HG03378 (cell line): ENCODE data around the gene GNMT.
"Not testable (repeated sequence)": the region's sequence is repeated elsewhere in the genome, so short reads cannot be mapped to it uniquely, and the experiment has no call there.

Source experiments
- ATAC-seq: cut with Tn5 transposase; IDR thresholded peaks from one replicate; pipeline ENCODE4 v1.9.1; 2021; ENCODE audit warnings: mild to moderate bottlenecking, moderate library complexity; ENCODE audit not compliant: unreplicated experiment

Gene GNMT

DNA sequence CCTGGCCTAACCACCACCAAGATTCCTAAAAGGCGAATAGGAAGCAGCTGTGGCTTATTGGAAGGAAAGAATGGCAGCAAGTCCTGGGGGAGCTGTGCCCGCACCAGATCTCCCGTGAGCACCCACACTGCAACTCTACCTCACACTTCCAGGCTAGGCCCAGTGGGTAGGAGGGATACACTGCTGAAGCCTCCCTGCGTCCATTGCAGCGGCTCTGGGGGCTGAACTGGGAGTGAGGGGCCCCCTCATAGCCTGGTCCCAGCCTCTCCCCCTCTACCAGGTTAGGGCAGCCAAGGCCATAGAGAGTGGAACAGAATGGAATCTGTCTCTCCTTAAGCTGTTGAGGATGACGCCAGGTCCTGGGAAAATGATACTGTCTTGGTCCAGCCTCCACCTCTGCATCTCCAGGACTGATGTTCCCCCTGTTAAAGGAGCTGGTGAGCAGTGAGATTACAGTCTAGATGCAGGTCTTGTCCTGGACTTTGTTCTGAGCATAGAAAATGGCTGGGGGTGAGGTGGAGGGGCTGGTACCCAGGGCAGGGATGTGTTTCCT, 20.0 kb upstream of the GNMT start:
- ATAC-seq = no peak

DNA sequence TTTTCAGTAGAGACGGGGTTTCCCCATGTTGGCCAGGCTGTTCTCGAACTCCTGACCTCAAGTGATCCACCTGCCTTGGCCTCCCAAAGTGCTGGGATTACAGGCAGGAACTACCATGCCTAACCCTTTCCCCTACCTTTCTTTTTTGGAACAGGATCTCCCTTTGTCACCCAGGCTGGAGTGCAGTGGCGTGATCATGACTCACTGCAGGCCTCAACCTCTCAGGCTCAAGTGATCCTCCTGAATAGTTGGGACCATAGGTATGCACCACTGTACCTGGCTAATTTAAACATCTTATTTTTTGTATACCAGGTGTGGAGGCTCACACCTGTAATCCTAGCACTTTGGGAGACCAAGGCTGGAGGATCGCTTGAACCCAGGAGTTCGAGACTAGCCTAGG, 19.2 kb upstream of the GNMT start:
- not testable (repeated sequence) for ATAC-seq

DNA sequence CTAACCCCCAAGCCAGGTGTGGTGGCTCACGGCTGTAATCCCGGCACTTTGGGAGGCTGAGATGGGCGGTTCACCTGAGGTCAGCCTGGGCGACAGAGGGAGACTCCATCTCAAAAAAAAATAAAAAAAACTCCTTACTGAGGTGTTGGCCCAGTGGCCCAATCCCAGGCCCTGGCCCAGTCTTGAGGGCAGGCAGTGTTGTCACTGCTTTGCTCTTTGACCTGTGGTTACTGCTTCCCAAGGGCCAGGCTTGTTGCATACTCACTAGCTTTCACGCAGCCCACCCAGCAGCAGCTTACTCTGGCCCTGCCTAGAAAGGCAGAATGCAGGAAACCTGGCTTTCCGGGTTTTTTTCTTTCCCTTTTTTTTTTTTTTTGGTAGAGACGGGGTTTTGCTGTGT, 18.1 kb upstream of the GNMT start:
- ATAC-seq = no peak

DNA sequence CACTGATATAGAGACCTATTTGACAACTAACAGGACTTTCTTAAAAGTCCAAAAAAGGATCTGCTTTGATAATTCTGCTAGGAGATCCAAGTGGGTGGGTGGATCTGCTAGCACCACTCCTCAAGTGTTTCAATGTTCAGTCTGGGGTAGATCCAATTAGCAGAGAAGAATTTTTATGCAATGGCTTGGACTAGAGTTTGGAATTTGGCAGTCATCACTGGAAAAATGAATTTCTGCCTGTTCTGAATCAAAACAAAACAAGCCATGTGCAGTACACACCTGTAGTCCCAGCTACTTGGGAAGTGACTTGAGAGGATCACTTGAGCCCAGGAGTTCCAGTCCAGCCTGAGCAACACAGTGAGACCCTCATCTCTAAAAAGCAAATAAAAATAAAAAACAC, 12.6 kb upstream of the GNMT start:
- ATAC-seq = no peak

DNA sequence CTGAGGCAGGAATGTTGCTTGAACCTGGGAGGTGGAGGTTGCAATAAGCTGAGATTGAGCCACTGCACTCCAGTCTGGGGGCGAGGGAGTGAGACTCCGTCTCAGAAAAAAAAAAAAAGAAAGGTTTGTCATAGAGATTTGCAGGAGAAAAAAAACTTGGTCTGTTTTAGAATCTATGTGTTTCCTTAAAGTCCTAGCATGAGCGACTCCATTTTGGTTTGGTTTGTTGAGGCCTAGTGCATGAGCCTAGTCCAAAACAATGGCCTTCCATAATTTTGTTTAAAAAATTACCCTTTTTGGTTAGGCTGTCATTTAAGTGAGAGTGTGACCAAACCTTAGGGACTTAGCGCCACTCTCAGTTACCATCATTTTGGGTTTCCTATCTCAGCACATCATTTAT, 8.2 kb upstream of the GNMT start:
- no peak for ATAC-seq

DNA sequence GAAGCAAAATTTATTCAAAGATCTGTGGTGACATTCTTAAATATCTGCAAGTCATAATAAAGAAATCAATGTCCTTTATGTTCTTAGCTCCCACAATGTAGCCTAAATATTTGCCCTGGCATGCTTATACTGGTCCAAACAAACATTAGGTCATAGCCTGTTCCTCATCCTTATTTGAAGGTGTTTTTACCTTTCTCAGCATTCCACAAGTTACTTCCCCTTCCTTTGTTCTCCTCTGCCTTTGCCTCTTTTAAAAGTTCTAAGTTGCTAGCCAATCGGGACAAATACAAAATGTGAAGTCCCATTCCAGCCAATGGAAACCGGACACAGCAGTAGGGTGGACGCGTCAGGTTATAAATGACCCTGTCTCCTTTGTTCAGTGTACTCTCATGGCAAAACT, 6.1 kb upstream of the GNMT start:
- not testable (repeated sequence) for ATAC-seq

DNA sequence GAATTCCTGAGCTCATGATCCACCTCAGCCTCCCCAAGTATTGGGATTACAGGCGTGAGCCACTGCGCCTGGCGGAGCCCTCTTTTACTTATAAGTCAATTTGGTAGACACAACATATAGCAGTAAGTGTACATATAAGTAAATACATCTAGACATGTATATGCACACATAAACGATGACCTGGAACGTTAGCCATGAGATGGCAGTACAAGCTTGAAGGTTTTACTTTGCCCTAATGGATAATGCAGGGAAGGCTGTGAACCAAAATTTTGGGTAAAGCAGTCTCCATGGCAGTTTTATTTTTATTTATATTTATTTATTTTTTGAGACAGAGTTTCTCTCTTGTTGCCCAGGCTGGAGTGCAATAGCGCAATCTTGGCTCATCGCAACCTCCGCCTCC, 2.4 kb upstream of the GNMT start:
- no peak for ATAC-seq

DNA sequence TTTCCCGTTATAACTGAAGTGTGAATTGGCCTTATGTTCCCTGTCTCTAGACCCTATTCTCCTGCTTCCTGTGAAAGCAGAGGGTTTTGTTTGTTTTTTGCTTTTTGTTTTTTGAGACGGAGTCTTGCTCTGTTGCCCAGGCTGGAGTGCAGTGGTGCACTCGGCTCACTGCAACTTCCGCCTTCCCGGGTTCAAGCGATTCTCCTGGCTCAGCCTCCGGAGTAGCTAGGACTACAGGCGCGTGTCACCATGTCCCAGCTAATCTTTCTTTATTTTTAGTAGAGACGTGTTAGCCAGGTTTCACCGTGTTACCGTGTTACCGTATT, 674 bp upstream of the GNMT start:
- ATAC-seq = no peak

DNA sequence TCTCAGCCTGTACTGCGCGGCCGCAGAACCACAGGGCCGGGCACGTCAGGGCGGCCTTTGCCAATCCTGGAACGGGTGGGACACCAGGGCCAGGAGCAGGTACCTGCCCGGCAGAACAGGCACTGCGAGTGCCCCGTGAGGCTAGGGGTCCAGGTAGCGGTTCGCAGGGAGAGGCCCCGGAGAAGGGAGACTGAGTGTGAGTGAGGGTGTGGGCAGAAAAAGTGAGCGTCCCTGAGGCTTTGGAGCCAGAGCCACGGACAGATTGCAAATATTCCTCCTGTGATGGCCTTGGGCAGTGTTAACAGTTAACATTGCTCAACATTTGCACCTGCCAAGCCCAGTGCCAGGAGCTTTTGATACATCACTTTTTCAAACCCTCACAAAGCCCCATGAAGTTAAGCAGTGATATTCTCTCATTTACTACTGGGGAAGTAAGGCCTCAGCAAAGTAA, 491 bp downstream of the GNMT start:
- ATAC-seq = no peak

DNA sequence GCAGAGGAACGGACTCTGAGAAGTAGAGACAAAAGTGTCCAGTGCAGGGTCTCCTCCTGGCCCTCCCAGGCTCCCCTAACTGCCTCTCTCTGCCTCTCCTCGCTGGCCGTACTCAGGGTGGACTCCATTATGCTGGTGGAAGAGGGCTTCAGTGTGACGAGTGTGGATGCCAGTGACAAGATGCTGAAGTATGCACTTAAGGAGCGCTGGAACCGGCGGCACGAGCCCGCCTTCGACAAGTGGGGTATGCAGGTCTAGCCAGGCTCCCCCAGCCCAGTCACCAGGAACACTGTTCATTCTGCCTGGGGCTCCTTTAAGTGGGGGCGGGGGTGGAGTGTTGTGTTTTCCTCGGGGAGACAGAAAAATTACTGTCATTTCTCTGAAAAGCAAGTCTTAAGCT, 1.5 kb downstream of the GNMT start:
- ATAC-seq = no peak

DNA sequence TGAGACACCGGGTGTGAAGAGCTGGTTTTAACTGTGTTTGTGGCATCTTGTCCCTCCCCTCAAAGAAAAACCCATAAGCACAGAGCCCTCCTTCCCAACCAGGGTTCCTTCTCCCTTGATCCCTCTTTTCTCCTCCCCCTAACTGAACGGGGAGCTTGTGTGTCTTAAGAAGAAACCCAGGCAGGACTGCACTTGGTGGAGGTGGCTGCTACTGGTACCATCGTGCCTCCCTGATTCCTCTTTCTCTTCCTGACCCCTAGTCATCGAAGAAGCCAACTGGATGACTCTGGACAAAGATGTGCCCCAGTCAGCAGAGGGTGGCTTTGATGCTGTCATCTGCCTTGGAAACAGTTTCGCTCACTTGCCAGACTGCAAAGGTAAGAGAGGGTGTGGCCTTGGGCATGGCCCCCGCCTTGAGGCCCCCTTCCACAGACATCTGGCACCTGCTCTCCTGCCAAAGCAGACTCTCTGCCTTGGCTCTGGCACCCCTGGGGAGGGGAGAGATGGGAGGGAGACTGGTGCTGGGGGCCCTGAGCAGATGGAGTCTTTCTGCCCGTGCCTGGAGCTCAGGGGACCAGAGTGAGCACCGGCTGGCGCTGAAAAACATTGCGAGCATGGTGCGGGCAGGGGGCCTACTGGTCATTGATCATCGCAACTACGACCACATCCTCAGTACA, 2.1 kb downstream of the GNMT start:
- ATAC-seq = no peak

DNA sequence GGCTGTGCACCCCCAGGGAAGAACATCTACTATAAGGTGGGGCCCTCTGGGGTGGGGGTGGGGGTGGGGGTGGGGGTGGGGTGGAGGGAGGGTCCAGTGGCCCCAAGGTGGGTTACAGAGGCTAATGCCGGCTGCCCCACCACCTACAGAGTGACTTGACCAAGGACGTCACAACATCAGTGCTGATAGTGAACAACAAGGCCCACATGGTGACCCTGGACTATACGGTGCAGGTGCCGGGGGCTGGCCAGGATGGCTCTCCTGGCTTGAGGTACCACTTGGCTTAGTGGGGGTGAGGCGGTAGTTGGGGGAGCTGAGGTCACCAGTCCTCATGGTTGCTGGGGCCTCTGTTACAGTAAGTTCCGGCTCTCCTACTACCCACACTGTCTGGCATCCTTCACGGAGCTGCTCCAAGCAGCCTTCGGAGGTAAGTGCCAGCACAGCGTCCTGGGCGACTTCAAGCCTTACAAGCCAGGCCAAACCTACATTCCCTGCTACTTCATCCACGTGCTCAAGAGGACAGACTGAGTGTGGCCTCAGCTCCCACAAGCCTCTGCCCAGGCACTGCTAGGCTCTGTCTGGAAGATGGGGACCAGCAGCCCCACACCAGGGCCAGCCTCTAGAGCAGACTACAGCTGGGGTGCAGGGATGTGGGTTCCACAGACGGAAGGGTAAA, 2.8 kb downstream of the GNMT start:
- ATAC-seq = no peak

DNA sequence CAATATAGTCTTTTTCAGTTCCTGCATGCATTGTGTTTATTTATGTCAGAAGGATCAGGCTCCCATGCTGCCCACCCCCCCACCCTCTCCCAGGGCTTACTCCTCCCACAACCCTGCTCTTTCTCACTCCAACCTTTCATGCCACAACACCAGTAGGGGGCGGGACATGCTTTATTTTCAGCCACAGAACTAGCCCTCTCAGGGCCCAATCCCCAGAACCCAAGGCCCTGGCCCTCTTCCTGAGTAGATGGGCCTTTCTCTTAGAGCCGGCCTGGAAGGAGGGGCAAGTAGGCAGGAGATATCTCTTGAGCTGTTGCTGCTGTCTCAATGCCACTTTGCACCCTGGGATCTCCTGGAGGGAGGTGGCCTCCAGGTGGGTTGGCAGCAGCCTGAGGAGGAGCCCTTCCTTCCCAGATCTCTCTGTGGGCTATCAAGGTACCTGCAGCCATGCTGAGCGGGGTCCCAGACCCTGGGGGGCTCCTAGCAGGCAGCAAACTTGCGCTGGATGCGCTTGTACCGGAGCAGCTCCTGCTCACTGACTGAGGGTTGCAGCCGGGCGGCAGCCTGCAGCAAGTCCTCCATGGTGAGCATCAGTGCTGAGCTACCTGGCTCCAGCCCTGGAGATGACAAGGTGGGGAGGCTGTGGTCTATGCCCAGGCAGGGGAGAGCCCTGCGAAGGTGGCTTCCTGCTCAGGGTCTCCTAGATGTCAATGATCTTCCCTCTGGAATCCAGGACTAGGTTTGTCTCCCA, 3.5 kb downstream of the GNMT start:
- no peak for ATAC-seq

DNA sequence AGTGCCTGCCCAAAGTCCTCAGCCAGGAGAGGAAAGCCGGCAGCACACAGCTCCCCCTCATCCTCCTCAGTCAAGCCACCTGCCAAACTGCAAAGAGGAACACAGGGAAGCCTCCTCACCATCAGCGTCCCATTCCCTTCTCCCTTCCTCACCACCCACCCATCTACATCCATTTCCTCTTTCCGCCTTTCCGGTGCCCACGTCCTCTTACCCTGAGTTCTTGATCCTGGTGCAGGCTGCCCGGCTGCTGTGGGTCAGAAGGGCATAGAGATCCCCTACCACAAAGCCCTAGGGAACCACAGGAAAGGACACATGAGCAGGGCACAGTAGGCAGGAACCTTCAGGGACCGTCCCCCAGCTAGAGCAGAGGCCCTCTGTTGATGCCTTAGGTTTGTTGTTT, 6.0 kb downstream of the GNMT start:
- ATAC-seq = no peak

DNA sequence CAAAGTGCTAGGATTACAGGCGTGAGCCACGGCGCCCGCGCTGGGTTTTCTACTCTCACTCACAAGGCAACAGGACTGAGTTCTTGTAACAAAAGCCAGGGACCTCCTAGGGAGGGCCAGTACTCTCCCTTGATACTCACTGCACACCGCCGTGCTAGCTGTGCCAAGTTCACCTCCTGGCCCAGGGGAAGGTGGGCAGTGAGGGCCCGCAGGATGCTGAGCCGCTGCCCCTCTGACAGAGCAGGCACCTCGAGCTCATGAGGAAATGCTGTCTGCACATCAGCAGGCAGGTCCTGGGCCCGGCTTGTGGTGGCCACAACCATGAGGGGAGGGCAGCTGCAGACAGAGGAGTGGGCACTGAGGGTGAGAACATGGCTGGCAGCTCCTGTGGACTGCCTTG, 6.7 kb downstream of the GNMT start:
- no peak for ATAC-seq

DNA sequence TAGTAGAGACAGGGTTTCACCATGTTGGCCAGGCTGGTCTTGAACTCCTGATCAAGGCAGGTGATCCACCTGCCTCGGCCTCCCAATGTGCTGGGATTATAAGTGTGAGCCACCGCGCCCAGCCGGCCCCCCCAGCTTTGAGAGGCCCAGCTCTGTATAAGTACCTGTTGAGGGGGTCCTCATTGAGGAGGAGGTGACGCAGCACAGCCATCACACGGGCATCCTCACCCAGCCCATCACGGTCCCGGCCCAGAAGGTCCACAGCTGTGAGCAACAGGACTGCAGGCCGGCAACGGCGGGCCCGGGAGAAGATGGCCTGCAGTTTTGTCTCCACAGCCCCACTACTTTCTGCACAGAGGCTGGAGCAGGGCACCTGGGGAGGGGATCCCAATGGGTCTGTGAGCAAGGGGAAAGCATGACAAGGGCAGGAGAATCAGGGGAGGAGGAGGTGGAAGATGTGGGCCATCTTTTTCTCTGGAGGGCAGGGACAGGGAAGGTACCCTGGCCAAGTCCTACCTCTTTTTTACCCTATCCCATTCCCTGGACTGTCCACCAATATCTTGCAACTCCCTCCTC, 7.7 kb downstream of the GNMT start:
- no peak for ATAC-seq

DNA sequence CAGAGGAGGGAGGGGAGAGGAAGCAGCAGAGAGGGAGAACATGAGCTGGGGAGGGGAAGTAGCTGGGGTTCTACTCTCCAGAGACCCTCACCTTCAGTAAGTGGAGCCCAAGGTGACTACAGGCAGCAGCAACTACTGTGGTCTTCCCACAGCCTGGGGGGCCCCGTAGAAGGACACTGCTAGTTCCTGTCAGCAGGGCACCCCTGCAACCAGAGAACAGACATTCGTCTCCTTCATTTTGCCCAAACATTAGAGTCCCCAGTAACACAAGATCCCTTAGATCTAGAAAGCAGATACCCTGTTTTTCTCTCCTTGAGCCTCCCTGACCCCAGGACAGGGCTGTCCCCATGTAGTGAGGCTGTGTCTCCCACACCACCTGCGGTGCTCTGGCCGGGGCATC, 8.2 kb downstream of the GNMT start:
- ATAC-seq = no peak

DNA sequence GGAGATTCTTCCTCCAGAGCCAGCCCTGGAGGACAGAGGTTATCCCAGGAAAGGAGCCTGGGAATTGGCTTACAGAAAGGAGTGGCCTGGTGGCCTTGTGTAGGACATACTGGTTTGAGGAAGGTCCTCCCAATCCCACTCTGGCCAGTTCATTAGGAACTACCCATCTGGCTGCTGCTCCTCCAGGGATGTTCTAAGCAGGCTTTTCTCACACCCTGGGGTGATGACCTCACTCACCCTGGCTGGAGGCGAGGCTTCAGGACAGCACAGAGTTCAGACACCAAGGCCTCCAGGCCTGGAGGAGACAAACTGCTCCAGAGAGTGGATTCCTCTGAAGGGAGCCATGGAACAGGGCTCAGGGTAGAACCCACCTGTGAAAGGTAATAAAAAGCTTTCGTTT, 8.9 kb downstream of the GNMT start:
- ATAC-seq = no peak

DNA sequence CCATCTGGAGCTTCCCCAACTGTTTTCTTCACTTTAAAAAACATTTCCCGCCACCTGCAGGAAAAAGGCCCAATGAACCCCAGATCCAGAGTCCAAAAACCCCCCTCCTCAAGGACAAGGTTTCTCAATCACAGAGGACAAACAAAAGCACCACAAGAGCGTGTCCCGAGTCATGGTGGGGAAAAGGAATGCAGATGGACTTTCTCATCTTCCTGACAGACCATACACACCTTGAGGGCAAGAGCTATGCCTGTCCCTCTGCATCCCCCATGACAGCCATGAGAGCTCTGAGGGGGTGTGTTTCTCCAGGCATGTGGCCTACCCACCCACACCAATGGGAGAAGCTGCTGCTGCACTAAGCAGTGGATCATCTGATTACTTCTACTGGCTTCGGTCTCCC, 9.4 kb downstream of the GNMT start:
- no peak for ATAC-seq

DNA sequence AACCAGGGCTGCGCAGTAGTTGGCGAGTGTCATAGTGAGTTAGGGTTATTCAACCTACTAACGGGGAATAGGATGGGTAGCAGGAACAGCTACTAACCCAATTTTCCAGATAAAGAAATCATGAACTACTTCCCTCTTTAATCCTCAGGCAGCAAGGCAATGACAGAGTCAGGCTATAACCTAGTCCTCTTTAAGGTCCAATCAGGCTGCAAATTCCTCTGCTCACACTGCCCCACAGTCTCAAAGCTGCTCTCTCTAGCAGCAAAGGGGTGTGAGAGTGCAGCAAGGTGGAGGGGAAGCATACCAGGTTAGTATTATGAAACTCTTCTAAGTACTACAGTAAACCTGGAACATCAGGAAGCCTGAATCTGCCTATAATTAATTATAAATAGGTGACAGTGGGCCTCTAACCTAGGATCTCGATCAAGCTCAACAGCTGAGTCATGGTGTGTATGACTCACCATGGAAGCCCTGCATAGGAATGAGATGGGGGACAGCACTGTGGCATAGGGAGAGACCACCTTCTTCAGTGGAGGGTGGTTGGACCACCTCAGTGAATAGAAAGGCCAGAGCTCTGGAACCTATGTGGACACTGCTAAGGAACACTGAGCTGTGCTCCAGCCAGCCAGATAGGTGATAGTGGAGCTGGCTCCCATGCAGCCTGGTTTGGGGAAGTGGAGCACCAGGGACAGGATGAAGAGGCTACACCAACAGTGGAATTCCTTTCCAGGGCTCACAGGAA, 10.5 kb downstream of the GNMT start:
- ATAC-seq = no peak

DNA sequence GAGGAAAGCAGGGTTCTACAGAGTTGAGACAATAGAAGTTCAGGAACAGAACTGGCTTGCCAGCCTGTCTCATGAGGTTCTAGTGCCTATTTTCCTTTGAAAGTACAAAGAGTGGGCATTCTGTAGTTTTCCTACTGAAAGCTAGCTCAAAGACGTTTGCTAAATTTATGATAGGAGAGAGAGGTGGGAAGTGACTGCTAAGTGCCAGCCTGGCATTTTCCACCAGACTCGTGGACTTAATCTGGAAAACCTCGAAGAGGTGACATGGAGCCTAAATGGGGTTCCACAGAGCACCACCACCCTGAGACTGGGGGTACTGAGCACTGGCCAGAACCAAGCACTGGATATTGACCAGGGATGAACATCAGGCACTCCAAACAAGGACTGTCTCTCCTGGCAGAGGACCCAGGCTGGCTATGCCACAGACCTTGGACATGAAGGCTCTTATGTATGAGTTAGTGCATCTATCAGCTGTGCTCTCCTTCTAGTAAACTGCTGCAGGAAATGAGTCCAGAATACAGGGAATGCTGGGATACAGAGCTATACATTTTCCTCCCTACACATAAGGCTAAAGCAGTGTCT, 11.3 kb downstream of the GNMT start:
- no peak for ATAC-seq
